ENCODE data around the gene ATP10A. TPM values are rescaled to one million over a fixed set of nuclear protein-coding genes. Genes with fewer than 3 reads are reported as not detected.

Gene ATP10A
- total RNA-seq, 1 experiment from 2014 or later: 3.0 TPM

GRCh38 chr15:25713736-25714537, 149.2 kb downstream of the ATP10A start:
- no peak for DNase-seq
- TF ChIP-seq CTCF (IDR thresholded peaks at IDR 0.05; ENCODE audit: unreplicated experiment): no peak
- BruUV-seq (replicated peaks): no TSS peak
- no peak overlapping the region for H3K4me3 Mint-ChIP-seq (ENCODE audit: low read depth, unreplicated experiment)
- H3K27me3 Mint-ChIP-seq (ENCODE audit: unreplicated experiment): no peaks in the 10 kb centered on the region
- H3K27ac Mint-ChIP-seq (ENCODE audit: unreplicated experiment): no peak overlapping the region
- H3K9me3 Mint-ChIP-seq (ENCODE audit: low read depth, unreplicated experiment): no peaks in the 10 kb centered on the region
- intact Hi-C loops (cut with micrococcal nuclease; ENCODE audit: unreplicated experiment): no loop called here
- no peaks in the 10 kb centered on the region for H3K36me3 Mint-ChIP-seq (ENCODE audit: insufficient read depth, unreplicated experiment)
- CTCF ChIA-PET: no interaction called here
- H3K4me1 Mint-ChIP-seq (ENCODE audit: low read depth, unreplicated experiment): no peaks in the 10 kb centered on the region

GRCh38 chr15:25712961-25713355, 150.2 kb downstream of the ATP10A start:
- BruUV-seq (replicated peaks): no TSS peak
- no peak overlapping the region for H3K27ac Mint-ChIP-seq (ENCODE audit: unreplicated experiment)
- H3K36me3 Mint-ChIP-seq (ENCODE audit: insufficient read depth, unreplicated experiment): no peaks in the 10 kb centered on the region
- CTCF ChIA-PET: no interaction called here
- H3K27me3 Mint-ChIP-seq (ENCODE audit: unreplicated experiment): no peaks in the 10 kb centered on the region
- no peak overlapping the region for H3K4me3 Mint-ChIP-seq (ENCODE audit: low read depth, unreplicated experiment)
- no peak for DNase-seq
- no peaks in the 10 kb centered on the region for H3K4me1 Mint-ChIP-seq (ENCODE audit: low read depth, unreplicated experiment)
- H3K9me3 Mint-ChIP-seq (ENCODE audit: low read depth, unreplicated experiment): no peaks in the 10 kb centered on the region
- intact Hi-C loops (cut with micrococcal nuclease; ENCODE audit: unreplicated experiment): no loop called here
- no peak for TF ChIP-seq CTCF (IDR thresholded peaks at IDR 0.05; ENCODE audit: unreplicated experiment)

GRCh38 chr15:25712192-25712960, 150.8 kb downstream of the ATP10A start:
- CTCF ChIA-PET: no interaction called here
- Mint-ChIP-seq H3K4me3 (ENCODE audit: low read depth, unreplicated experiment) (no peak overlapping the region), H3K4me1 (ENCODE audit: low read depth, unreplicated experiment) (no peaks in the 10 kb centered on the region), H3K36me3 (ENCODE audit: insufficient read depth, unreplicated experiment) (no peaks in the 10 kb centered on the region), H3K27ac (ENCODE audit: unreplicated experiment) (no peak overlapping the region), H3K27me3 (ENCODE audit: unreplicated experiment) (no peaks in the 10 kb centered on the region), H3K9me3 (ENCODE audit: low read depth, unreplicated experiment) (no peaks in the 10 kb centered on the region)
- TF ChIP-seq CTCF (IDR thresholded peaks at IDR 0.05; ENCODE audit: unreplicated experiment): no peak
- BruUV-seq (replicated peaks): no TSS peak
- no peak for DNase-seq
- intact Hi-C loops (cut with micrococcal nuclease; ENCODE audit: unreplicated experiment): no loop called here

GRCh38 chr15:25711691-25712090, 151.4 kb downstream of the ATP10A start:
- no peak overlapping the region for H3K4me3 Mint-ChIP-seq (ENCODE audit: low read depth, unreplicated experiment)
- no TSS peak for BruUV-seq (replicated peaks)
- CTCF ChIA-PET: no interaction called here
- no peak for TF ChIP-seq CTCF (IDR thresholded peaks at IDR 0.05; ENCODE audit: unreplicated experiment)
- intact Hi-C loops (cut with micrococcal nuclease; ENCODE audit: unreplicated experiment): no loop called here
- H3K4me1 Mint-ChIP-seq (ENCODE audit: low read depth, unreplicated experiment): no peaks in the 10 kb centered on the region
- no peak for DNase-seq
- H3K27me3 Mint-ChIP-seq (ENCODE audit: unreplicated experiment): no peaks in the 10 kb centered on the region
- H3K27ac Mint-ChIP-seq (ENCODE audit: unreplicated experiment): no peak overlapping the region
- no peaks in the 10 kb centered on the region for H3K9me3 Mint-ChIP-seq (ENCODE audit: low read depth, unreplicated experiment)
- no peaks in the 10 kb centered on the region for H3K36me3 Mint-ChIP-seq (ENCODE audit: insufficient read depth, unreplicated experiment)

All from Calu3 (cell line).